ENCODE data around the gene TFF2.

GRCh38 chr21:42383331-42383730, 32.5 kb upstream of the TFF2 start:
- no peak for TF ChIP-seq CTCF (IDR thresholded peaks at IDR 0.05 in 8 of 11, conservative IDR thresholded peaks at IDR 0.05 in 3 of 11)
- TF ChIP-seq POLR2AphosphoS5 (IDR thresholded peaks at IDR 0.05), result no peak
- TF ChIP-seq POLR2A (IDR thresholded peaks at IDR 0.05), result no peak

Data from spleen (tissue), 7 donors.